HCT116 (cell line): ENCODE measurements around the gene SRI. TPM values are rescaled to one million over a fixed set of nuclear protein-coding genes. Genes with fewer than 3 reads are reported as not detected.

Experiments
- ATAC-seq: fragments of 200-7000 bp; cut with Tn5 transposase; 2 replicates; pipeline ENCODE4 v1.9.1; 2020; ENCODE audit warnings: mild to moderate bottlenecking, moderate library complexity
- BruUV-seq: library from RNA; stranded (reverse); fragments of 400-500 nt; replicated peaks from 2 replicates; lab custom pipeline; 2021; lab: Mats Ljungman, UMichigan
- CTCF ChIA-PET: fragments of 300-600 bp; sonication (Branson Sonifier 250); formaldehyde crosslinking; loops from one replicate; lab custom pipeline; 2021; ENCODE audit warnings: antibody characterized with exemption; lab: Charles Lee
- POLR2A ChIA-PET: fragments of 300-600, 350-600 bp; sonication (Branson Sonifier 250); formaldehyde crosslinking; loops from one replicate; lab custom pipeline; 2021; ENCODE audit warnings: antibody characterized with exemption; lab: Charles Lee
- RAD21 ChIA-PET, 2 experiments: fragments of 300-600 bp; sonication (Branson Sonifier 250); formaldehyde crosslinking; loops; one replicate each; lab custom pipeline; 2023; ENCODE audit warnings: low total read pairs in 2 of 2; ENCODE audit not compliant: uncharacterized antibody in 2 of 2, unreplicated experiment in 2 of 2, low non-redundant PET in 1 of 2; lab: Charles Lee
- DNase-seq: peaks from one replicate; pipeline ENCODE4 v3.0.0-alpha.2; 2010; ENCODE audit warnings: low read depth, low spot score
- H2AFZ ChIP-seq: fragments of 200-600 bp; shearing (Covaris generic), sonication (generic); 2 replicates; pipeline ENCODE4 v1.6.1; 2017; ENCODE audit warnings: low read depth, mixed run types, mixed read lengths, antibody characterized with exemption, low read length; ENCODE audit not compliant: poor library complexity, severe bottlenecking
- H3K27ac ChIP-seq: 2 replicates; pipeline ENCODE4 v1.5.1; 2012; ENCODE audit warnings: low read depth, low read length
- H3K27me3 ChIP-seq: fragments of 200-600 bp; sonication (generic); 2 replicates; pipeline ENCODE4 v1.6.1; 2016; ENCODE audit warnings: mixed run types, low read length, mixed read lengths; ENCODE audit not compliant: insufficient read depth
- H3K36me3 ChIP-seq, 2 experiments: fragments of 200-500 bp in 1 of 2; fragments of 200-600 bp in 1 of 2; sonication (Bioruptor generic) in 1 of 2; sonication (generic) in 1 of 2; 2 replicates each; pipeline versions ENCODE4 v1.5.1 to v1.6.1; 2014 to 2016; ENCODE audit warnings: low read length in 2 of 2, inconsistent platforms in 1 of 2, mixed read lengths in 1 of 2, mixed run types in 1 of 2; ENCODE audit not compliant: insufficient read depth in 2 of 2, control insufficient read depth in 1 of 2
- H3K4me1 ChIP-seq, 2 experiments: fragments of 200-600 bp in 1 of 2; sonication (generic) in 1 of 2; 2 replicates each; pipeline versions ENCODE4 v1.5.1 to v1.6.1; 2012 to 2017; ENCODE audit warnings: low read length in 2 of 2, inconsistent platforms in 1 of 2, mild to moderate bottlenecking in 1 of 2, mixed read lengths in 1 of 2, mixed run types in 1 of 2, moderate library complexity in 1 of 2; ENCODE audit not compliant: insufficient read depth in 2 of 2, control insufficient read depth in 1 of 2
- H3K4me2 ChIP-seq: fragments of 200-600 bp; sonication (generic); 2 replicates; pipeline ENCODE4 v1.6.1; 2017; ENCODE audit warnings: mixed run types, low read length, mixed read lengths
- H3K4me3 ChIP-seq, 2 experiments: fragments of 200-600 bp in 1 of 2; sonication (generic) in 1 of 2; replicated peaks in 1 of 2; 2 replicates each; pipeline ENCODE4 v1.5.1; 2011 to 2016; ENCODE audit warnings: low read length in 2 of 2, control low read depth in 1 of 2, low read depth in 1 of 2, mild to moderate bottlenecking in 1 of 2, mixed read lengths in 1 of 2, mixed run types in 1 of 2
- H3K79me2 ChIP-seq: fragments of 200-600 bp; sonication (generic); 2 replicates; pipeline ENCODE4 v1.6.1; 2017; ENCODE audit warnings: mild to moderate bottlenecking, mixed run types, low read length, moderate library complexity, mixed read lengths; ENCODE audit not compliant: insufficient read depth
- H3K9ac ChIP-seq: fragments of 200-600 bp; sonication (generic); 2 replicates; pipeline ENCODE4 v1.6.1; 2016; ENCODE audit warnings: low read length, mixed read lengths
- H3K9me2 ChIP-seq: fragments of 200-600 bp; sonication (generic), shearing (Covaris generic); 2 replicates; pipeline ENCODE4 v1.6.1; 2017; ENCODE audit warnings: mixed run types, mild to moderate bottlenecking, moderate library complexity; ENCODE audit not compliant: insufficient read depth
- H3K9me3 ChIP-seq, 2 experiments: fragments of 200-500 bp in 1 of 2; fragments of 200-600 bp in 1 of 2; sonication (Bioruptor generic) in 1 of 2; sonication (generic) in 1 of 2; 2 replicates each; pipeline ENCODE4 v1.6.1; 2014 to 2017; ENCODE audit warnings: low read length in 2 of 2, mixed read lengths in 2 of 2, inconsistent platforms in 1 of 2, low read depth in 1 of 2, mild to moderate bottlenecking in 1 of 2, mixed run types in 1 of 2, moderate library complexity in 1 of 2; ENCODE audit not compliant: control insufficient read depth in 1 of 2, insufficient read depth in 1 of 2
- H4K20me1 ChIP-seq: fragments of 200-600 bp; sonication (generic), shearing (Covaris generic); 2 replicates; pipeline ENCODE4 v1.6.1; 2017; ENCODE audit warnings: mixed run types, mild to moderate bottlenecking, moderate library complexity; ENCODE audit not compliant: insufficient read depth
- CBX3 ChIP-seq: IDR thresholded peaks from 2 replicates; pipeline ENCODE4 v1.6.1; 2012; ENCODE audit warnings: low read depth
- FOSL1 ChIP-seq: IDR thresholded peaks from 2 replicates; pipeline ENCODE4 v1.6.1; 2012; ENCODE audit warnings: low read depth
- YY1 ChIP-seq: IDR thresholded peaks from 2 replicates; pipeline ENCODE4 v1.6.1; 2011; ENCODE audit warnings: low read length, low read depth, moderate library complexity, mild to moderate bottlenecking; ENCODE audit not compliant: insufficient replicate concordance; ENCODE audit errors: extremely low read depth
- intact Hi-C: fragments of 100-400 bp; cut with micrococcal nuclease; formaldehyde crosslinking; loops from 2 replicates; pipeline ENCODE4 v1.10.0; 2022
- total RNA-seq: library from RNA; stranded (reverse); gene quantifications from one replicate; pipeline ENCODE4 v1.2.1, GENCODE V29; 2021; ENCODE audit not compliant: unreplicated experiment
- TF ChIP-seq, protein P1 (sequence below), 3 experiments: fragments of 200-600 bp in 1 of 3; sonication (generic) in 1 of 3; IDR thresholded peaks in 2 of 3; conservative IDR thresholded peaks in 1 of 3; 2 replicates each; pipeline ENCODE4 v1.5.1; 2012 to 2017; ENCODE audit warnings: low read depth in 2 of 3, low read length in 2 of 3, antibody characterized with exemption in 1 of 3, borderline replicate concordance in 1 of 3, control low read depth in 1 of 3, mild to moderate bottlenecking in 1 of 3, mixed read lengths in 1 of 3, mixed run types in 1 of 3, moderate library complexity in 1 of 3; ENCODE audit not compliant: insufficient read depth in 1 of 3
- TF ChIP-seq, protein P2 (sequence below): IDR thresholded peaks from 2 replicates; pipeline ENCODE4 v1.6.1; 2012; ENCODE audit warnings: low read depth

Gene SRI
- total RNA-seq, 1 experiment from 2014 or later = 114 TPM

DNA sequence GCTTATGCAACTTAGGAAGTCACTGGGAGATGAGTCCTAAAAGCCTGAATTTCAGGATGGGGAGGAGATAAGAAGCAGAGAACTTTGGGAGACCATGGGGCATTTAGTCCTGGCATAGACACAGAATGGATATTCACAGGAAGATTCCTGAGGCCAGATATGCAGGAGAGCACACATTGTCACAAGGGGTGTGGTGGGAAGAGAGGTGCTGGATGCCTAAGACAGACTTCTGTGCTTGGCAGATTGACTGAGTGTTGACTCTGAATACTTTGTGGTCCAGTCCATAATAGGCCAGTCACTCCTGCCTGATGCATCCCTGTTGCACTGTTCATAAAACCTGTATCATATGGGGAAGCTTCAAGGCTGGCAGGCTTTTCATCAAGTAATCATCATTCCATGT, 18.5 kb downstream of the SRI start:
- H3K4me3 ChIP-seq = no peak overlapping the region
- H3K27me3 ChIP-seq = no peaks in the 10 kb centered on the region
- DNase-seq = no peak
- H3K4me2 ChIP-seq = no peak overlapping the region
- H3K27ac ChIP-seq = no peak overlapping the region
- H3K9me2 ChIP-seq = no peaks in the 10 kb centered on the region
- H4K20me1 ChIP-seq = no peaks in the 10 kb centered on the region
- intact Hi-C loops = no loop called here
- ChIA-PET RAD21 (no interaction called here), CTCF (no interaction called here), POLR2A (no interaction called here)
- no peak overlapping the region for H3K9ac ChIP-seq
- H3K79me2 ChIP-seq = no peaks in the 10 kb centered on the region
- no peak overlapping the region for H2AFZ ChIP-seq
- BruUV-seq = no TSS peak
- peaks cover 9% of the 10 kb centered on the region in 2 experiments; a peak in 2 of 4 replicates for H3K36me3 ChIP-seq
- no peaks in the 10 kb centered on the region for H3K4me1 ChIP-seq
- H3K9me3 ChIP-seq = no peaks in the 10 kb centered on the region
- no peak for ATAC-seq
- TF ChIP-seq, protein P1, sequence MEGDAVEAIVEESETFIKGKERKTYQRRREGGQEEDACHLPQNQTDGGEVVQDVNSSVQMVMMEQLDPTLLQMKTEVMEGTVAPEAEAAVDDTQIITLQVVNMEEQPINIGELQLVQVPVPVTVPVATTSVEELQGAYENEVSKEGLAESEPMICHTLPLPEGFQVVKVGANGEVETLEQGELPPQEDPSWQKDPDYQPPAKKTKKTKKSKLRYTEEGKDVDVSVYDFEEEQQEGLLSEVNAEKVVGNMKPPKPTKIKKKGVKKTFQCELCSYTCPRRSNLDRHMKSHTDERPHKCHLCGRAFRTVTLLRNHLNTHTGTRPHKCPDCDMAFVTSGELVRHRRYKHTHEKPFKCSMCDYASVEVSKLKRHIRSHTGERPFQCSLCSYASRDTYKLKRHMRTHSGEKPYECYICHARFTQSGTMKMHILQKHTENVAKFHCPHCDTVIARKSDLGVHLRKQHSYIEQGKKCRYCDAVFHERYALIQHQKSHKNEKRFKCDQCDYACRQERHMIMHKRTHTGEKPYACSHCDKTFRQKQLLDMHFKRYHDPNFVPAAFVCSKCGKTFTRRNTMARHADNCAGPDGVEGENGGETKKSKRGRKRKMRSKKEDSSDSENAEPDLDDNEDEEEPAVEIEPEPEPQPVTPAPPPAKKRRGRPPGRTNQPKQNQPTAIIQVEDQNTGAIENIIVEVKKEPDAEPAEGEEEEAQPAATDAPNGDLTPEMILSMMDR (IDR thresholded peaks at IDR 0.05 in 2 of 3, conservative IDR thresholded peaks at IDR 0.05 in 1 of 3; ENCODE audit: borderline replicate concordance in 1 of 3, insufficient read depth in 1 of 3, low read depth in 2 of 3, low read length in 2 of 3) = no peak
- TF ChIP-seq, protein P2, sequence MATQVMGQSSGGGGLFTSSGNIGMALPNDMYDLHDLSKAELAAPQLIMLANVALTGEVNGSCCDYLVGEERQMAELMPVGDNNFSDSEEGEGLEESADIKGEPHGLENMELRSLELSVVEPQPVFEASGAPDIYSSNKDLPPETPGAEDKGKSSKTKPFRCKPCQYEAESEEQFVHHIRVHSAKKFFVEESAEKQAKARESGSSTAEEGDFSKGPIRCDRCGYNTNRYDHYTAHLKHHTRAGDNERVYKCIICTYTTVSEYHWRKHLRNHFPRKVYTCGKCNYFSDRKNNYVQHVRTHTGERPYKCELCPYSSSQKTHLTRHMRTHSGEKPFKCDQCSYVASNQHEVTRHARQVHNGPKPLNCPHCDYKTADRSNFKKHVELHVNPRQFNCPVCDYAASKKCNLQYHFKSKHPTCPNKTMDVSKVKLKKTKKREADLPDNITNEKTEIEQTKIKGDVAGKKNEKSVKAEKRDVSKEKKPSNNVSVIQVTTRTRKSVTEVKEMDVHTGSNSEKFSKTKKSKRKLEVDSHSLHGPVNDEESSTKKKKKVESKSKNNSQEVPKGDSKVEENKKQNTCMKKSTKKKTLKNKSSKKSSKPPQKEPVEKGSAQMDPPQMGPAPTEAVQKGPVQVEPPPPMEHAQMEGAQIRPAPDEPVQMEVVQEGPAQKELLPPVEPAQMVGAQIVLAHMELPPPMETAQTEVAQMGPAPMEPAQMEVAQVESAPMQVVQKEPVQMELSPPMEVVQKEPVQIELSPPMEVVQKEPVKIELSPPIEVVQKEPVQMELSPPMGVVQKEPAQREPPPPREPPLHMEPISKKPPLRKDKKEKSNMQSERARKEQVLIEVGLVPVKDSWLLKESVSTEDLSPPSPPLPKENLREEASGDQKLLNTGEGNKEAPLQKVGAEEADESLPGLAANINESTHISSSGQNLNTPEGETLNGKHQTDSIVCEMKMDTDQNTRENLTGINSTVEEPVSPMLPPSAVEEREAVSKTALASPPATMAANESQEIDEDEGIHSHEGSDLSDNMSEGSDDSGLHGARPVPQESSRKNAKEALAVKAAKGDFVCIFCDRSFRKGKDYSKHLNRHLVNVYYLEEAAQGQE = no peak
- TF ChIP-seq FOSL1 = no peak
- TF ChIP-seq YY1 = no peak
- no peak for TF ChIP-seq CBX3
